H1 (cell line): ENCODE measurements around the gene KANTR. TPM values are rescaled to one million over a fixed set of nuclear protein-coding genes. Genes with fewer than 3 reads are reported as not detected.

Experiments used
- CTCF ChIA-PET: fragments of 300-600 bp; sonication (Branson Sonifier 250); formaldehyde crosslinking; loops from one replicate; lab custom pipeline; 2021; ENCODE audit not compliant: partially characterized antibody; lab: Charles Lee
- POLR2A ChIA-PET: fragments of 300-600 bp; sonication (Branson Sonifier 250); formaldehyde crosslinking; loops from one replicate; lab custom pipeline; 2021; ENCODE audit warnings: inconsistent platforms; ENCODE audit not compliant: partially characterized antibody; lab: Charles Lee
- DNase-seq, 2 experiments: peaks; one replicate each; pipeline versions ENCODE4 v3.0.0 to v3.0.0-alpha.2; 2010 to 2022; ENCODE audit warnings: low spot score in 2 of 2, low read depth in 1 of 2, mixed read lengths in 1 of 2
- FAIRE-seq: peaks from 2 replicates; lab custom pipeline; 2011; peaks lifted over from hg19 to GRCh38; lab: Jason Lieb, UNC
- H2AFZ ChIP-seq: 2 replicates; pipeline ENCODE4 v1.8.1; 2012; ENCODE audit warnings: low read length, inconsistent platforms
- H2AK5ac ChIP-seq: 2 replicates; pipeline ENCODE4 v1.6.1; 2013; ENCODE audit warnings: low read depth, low read length
- H2BK120ac ChIP-seq: replicated peaks from 2 replicates; pipeline ENCODE3; 2013; ENCODE audit warnings: low read depth, low read length, inconsistent platforms
- H2BK12ac ChIP-seq: 2 replicates; pipeline ENCODE4 v1.6.1; 2013; ENCODE audit warnings: low read depth, low read length
- H2BK15ac ChIP-seq: 2 replicates; pipeline ENCODE4 v1.6.1; 2013; ENCODE audit warnings: low read length
- H2BK20ac ChIP-seq: 2 replicates; pipeline ENCODE4 v1.6.1; 2013; ENCODE audit warnings: low read length
- H2BK5ac ChIP-seq: 2 replicates; pipeline ENCODE4 v1.6.1; 2013; ENCODE audit warnings: low read depth, low read length
- H3K14ac ChIP-seq: 2 replicates; pipeline ENCODE4 v1.6.1; 2013; ENCODE audit warnings: inconsistent platforms; ENCODE audit not compliant: insufficient read length
- H3K18ac ChIP-seq: 2 replicates; pipeline ENCODE4 v1.6.1; 2013; ENCODE audit warnings: low read length; ENCODE audit errors: extremely low read depth
- H3K23ac ChIP-seq: 2 replicates; pipeline ENCODE4 v1.6.1; 2013; ENCODE audit warnings: inconsistent platforms; ENCODE audit not compliant: insufficient read length
- H3K23me2 ChIP-seq: 2 replicates; pipeline ENCODE4 v1.6.1; 2013; ENCODE audit warnings: low read depth, low read length
- H3K27ac ChIP-seq: 2 replicates; pipeline ENCODE4 v1.6.1; 2011; ENCODE audit warnings: low read depth, low read length, inconsistent platforms
- H3K27me3 ChIP-seq, 4 experiments: replicated peaks in 1 of 4; 1 replicate in 1 of 4; 2 replicates in 3 of 4; pipeline versions ENCODE4 v1.6.1 to v1.8.1; 2011 to 2013; ENCODE audit warnings: low read length in 3 of 4, mild to moderate bottlenecking in 3 of 4, inconsistent platforms in 2 of 4, mixed read lengths in 2 of 4, moderate library complexity in 1 of 4; ENCODE audit not compliant: control insufficient read depth in 3 of 4, insufficient read depth in 3 of 4; ENCODE audit errors: extremely low read depth in 1 of 4
- H3K36me3 ChIP-seq, 4 experiments: 2 replicates each; pipeline versions ENCODE4 v1.6.1 to v1.8.1; 2011 to 2013; ENCODE audit warnings: mild to moderate bottlenecking in 4 of 4, low read length in 3 of 4, moderate library complexity in 2 of 4, control low read depth in 1 of 4, inconsistent platforms in 1 of 4; ENCODE audit not compliant: insufficient read depth in 4 of 4, control insufficient read depth in 2 of 4
- H3K4ac ChIP-seq: replicated peaks from 2 replicates; pipeline ENCODE3; 2013; ENCODE audit warnings: low read length, low read depth, mixed read lengths, inconsistent platforms; ENCODE audit not compliant: insufficient read length
- H3K4me1 ChIP-seq, 4 experiments: replicated peaks in 1 of 4; 1 replicate in 1 of 4; 2 replicates in 3 of 4; pipeline versions ENCODE4 v1.6.1 to v1.8.1; 2011 to 2013; ENCODE audit warnings: low read length in 3 of 4, inconsistent platforms in 2 of 4, mixed read lengths in 1 of 4; ENCODE audit not compliant: insufficient read depth in 4 of 4, control insufficient read depth in 3 of 4
- H3K4me2 ChIP-seq, 2 experiments: 2 replicates each; pipeline versions ENCODE4 v1.6.1 to v1.8.1; 2011 to 2013; ENCODE audit warnings: low read depth in 2 of 2, low read length in 2 of 2, control low read depth in 1 of 2, inconsistent platforms in 1 of 2, mild to moderate bottlenecking in 1 of 2; ENCODE audit not compliant: insufficient read depth in 1 of 2
- H3K4me3 ChIP-seq, 4 experiments: fragments of 200-600, 300-600 bp in 1 of 4; sonication (generic), shearing (Covaris generic), sonication (Bioruptor Twin) in 1 of 4; 2 replicates each; pipeline versions ENCODE4 v1.5.1 to v1.8.1; 2011 to 2016; ENCODE audit warnings: low read length in 4 of 4, low read depth in 3 of 4, control low read depth in 2 of 4, inconsistent platforms in 2 of 4, mild to moderate bottlenecking in 2 of 4, mixed read lengths in 1 of 4, moderate library complexity in 1 of 4; ENCODE audit not compliant: insufficient read depth in 2 of 4; ENCODE audit errors: extremely low read depth in 1 of 4
- H3K56ac ChIP-seq: replicated peaks from 2 replicates; pipeline ENCODE3; 2013; ENCODE audit warnings: low read depth, mild to moderate bottlenecking, mixed read lengths, low read length, inconsistent platforms; ENCODE audit not compliant: insufficient read length
- H3K79me1 ChIP-seq: 2 replicates; pipeline ENCODE4 v1.6.1; 2013; ENCODE audit warnings: low read depth, low read length, control low read depth
- H3K79me2 ChIP-seq, 2 experiments: 2 replicates each; pipeline versions ENCODE4 v1.6.1 to v1.8.1; 2012 to 2013; ENCODE audit warnings: low read length in 2 of 2, mild to moderate bottlenecking in 2 of 2, inconsistent platforms in 1 of 2; ENCODE audit not compliant: insufficient read depth in 2 of 2, control insufficient read depth in 1 of 2
- H3K9ac ChIP-seq, 4 experiments: replicated peaks in 1 of 4; 1 replicate in 1 of 4; 2 replicates in 3 of 4; pipeline versions ENCODE4 v1.6.1 to v1.8.1; 2011 to 2013; ENCODE audit warnings: low read depth in 3 of 4, low read length in 3 of 4, control low read depth in 2 of 4, mild to moderate bottlenecking in 2 of 4, moderate library complexity in 2 of 4, inconsistent platforms in 1 of 4; ENCODE audit errors: extremely low read depth in 1 of 4
- H3K9me3 ChIP-seq, 2 experiments: 2 replicates each; pipeline versions ENCODE4 v1.6.1 to v1.8.1; 2012 to 2013; ENCODE audit warnings: mild to moderate bottlenecking in 2 of 2, moderate library complexity in 2 of 2, control low read depth in 1 of 2, inconsistent platforms in 1 of 2, low read depth in 1 of 2, low read length in 1 of 2, mixed read lengths in 1 of 2; ENCODE audit not compliant: insufficient read depth in 2 of 2
- H4K20me1 ChIP-seq, 2 experiments: replicated peaks in 1 of 2; 2 replicates each; pipeline versions ENCODE3 to v1.8.1; 2011 to 2013; ENCODE audit warnings: inconsistent platforms in 2 of 2, low read length in 2 of 2, mild to moderate bottlenecking in 1 of 2; ENCODE audit not compliant: insufficient read depth in 2 of 2, control insufficient read depth in 1 of 2
- H4K5ac ChIP-seq: 2 replicates; pipeline ENCODE4 v1.6.1; 2013; ENCODE audit warnings: low read length, low read depth, mixed read lengths, inconsistent platforms; ENCODE audit not compliant: insufficient read length
- H4K8ac ChIP-seq: 2 replicates; pipeline ENCODE4 v1.8.0; 2013; ENCODE audit warnings: mild to moderate bottlenecking, moderate library complexity, low read length, inconsistent platforms; ENCODE audit not compliant: insufficient read depth; ENCODE audit errors: extremely low read depth
- H4K91ac ChIP-seq: replicated peaks from 2 replicates; pipeline ENCODE3; 2013; ENCODE audit warnings: low read length, mixed read lengths, inconsistent platforms; ENCODE audit not compliant: insufficient read length
- CBX5 ChIP-seq: fragments of 300-800, 300-1000 bp; sonication (generic); IDR thresholded peaks from 2 replicates; pipeline ENCODE4 v1.7.1; 2016; ENCODE audit warnings: antibody characterized with exemption, low read length, low read depth
- CBX8 ChIP-seq: fragments of 300-800, 300-1000 bp; sonication (generic); IDR thresholded peaks from 2 replicates; pipeline ENCODE4 v1.7.1; 2016; ENCODE audit warnings: low read depth, low read length, borderline replicate concordance
- CREB1 ChIP-seq: IDR thresholded peaks from 2 replicates; pipeline ENCODE4 v1.6.1; 2012; ENCODE audit warnings: inconsistent platforms
- EGR1 ChIP-seq: IDR thresholded peaks from 2 replicates; pipeline ENCODE4 v1.6.1; 2011; ENCODE audit warnings: low read depth, low read length, borderline replicate concordance
- JUN ChIP-seq: IDR thresholded peaks from 2 replicates; pipeline ENCODE4 v1.6.1; 2011; ENCODE audit warnings: low read depth, mild to moderate bottlenecking, improper control_type of control experiment, low read length
- KDM1A ChIP-seq: fragments of 200-600, 300-600 bp; sonication (generic); IDR thresholded peaks from 2 replicates; pipeline ENCODE4 v1.7.1; 2016; ENCODE audit warnings: mild to moderate bottlenecking, low read length, borderline replicate concordance
- KDM5A ChIP-seq: fragments of 200-600 bp; IDR thresholded peaks from 2 replicates; pipeline ENCODE4 v1.7.1; 2012; ENCODE audit warnings: mild to moderate bottlenecking, low read length, inconsistent platforms, mixed read lengths
- NANOG ChIP-seq: IDR thresholded peaks from 2 replicates; pipeline ENCODE4 v1.6.1; 2011; ENCODE audit warnings: low read length, low read depth, mild to moderate bottlenecking, inconsistent platforms; ENCODE audit not compliant: insufficient read depth, poor library complexity, severe bottlenecking
- POLR2A ChIP-seq, 2 experiments: IDR thresholded peaks; 1 replicate in 1 of 2; 2 replicates in 1 of 2; pipeline ENCODE4 v1.6.1; 2011; ENCODE audit warnings: low read depth in 2 of 2, low read length in 2 of 2, mild to moderate bottlenecking in 2 of 2; ENCODE audit errors: control extremely low read depth in 1 of 2
- SIN3A ChIP-seq, 2 experiments: IDR thresholded peaks in 1 of 2; conservative IDR thresholded peaks in 1 of 2; 2 replicates each; pipeline ENCODE4 v1.6.1; 2011 to 2012; ENCODE audit warnings: low read length in 2 of 2, improper control_type of control experiment in 1 of 2, low read depth in 1 of 2, mild to moderate bottlenecking in 1 of 2
- SIX5 ChIP-seq: IDR thresholded peaks from 2 replicates; pipeline ENCODE4 v1.6.1; 2011; ENCODE audit warnings: mild to moderate bottlenecking, low read depth, low read length
- TCF12 ChIP-seq: IDR thresholded peaks from 2 replicates; pipeline ENCODE4 v1.6.1; 2011; ENCODE audit warnings: low read depth, mild to moderate bottlenecking, low read length
- WGBS, 2 experiments: shearing (Covaris generic) in 1 of 2; methylation state at CpG; one replicate each; pipeline versions ENCODE4 v1.1.6 to v1.1.7; 2013 to 2015; ENCODE audit warnings: low lambda C conversion rate in 2 of 2, mixed read lengths in 2 of 2, inconsistent platforms in 1 of 2, low coverage in 1 of 2, missing lambda C conversion rate in 1 of 2; ENCODE audit not compliant: insufficient replicate concordance in 2 of 2, insufficient coverage in 1 of 2, insufficient read length in 1 of 2; ENCODE audit errors: extremely low coverage in 1 of 2, missing lambda C conversion rate in 1 of 2; 5-methylcytosine and 5-hydroxymethylcytosine counted together
- polyA plus RNA-seq, 7 experiments: library from polyadenylated mRNA; depleted of rRNA in 3 of 7; stranded (reverse) in 5 of 7; unstranded in 2 of 7; fragments of >200 nt in 5 of 7; fragments of 200-250 nt in 2 of 7; gene quantifications; 1 replicate in 5 of 7; 2 replicates in 1 of 7; 4 replicates in 1 of 7; pipeline versions ENCODE4 v1.2.1 to v1.2.3, GENCODE V29; 2011 to 2013; ENCODE audit warnings: missing spikeins in 2 of 7, mixed read lengths in 2 of 7
- total RNA-seq: library from RNA; stranded (reverse); fragmentation: NEBNext Ultra II Directional; extraction: Animal tissue kit (Norgen Biotek cat#: 25700); gene quantifications from 2 replicates; pipeline ENCODE4 v1.2.1, GENCODE V29; 2021
- TF ChIP-seq, protein P1 (sequence below): IDR thresholded peaks from 2 replicates; pipeline ENCODE4 v1.6.1; 2012; ENCODE audit warnings: inconsistent platforms
- TF ChIP-seq, protein P2 (sequence below): IDR thresholded peaks from 2 replicates; pipeline ENCODE4 v1.6.1; 2012; ENCODE audit warnings: inconsistent platforms

The KANTR gene
- total and polyA plus RNA-seq, 2 of the 8 experiments (the other 6 are each of a cell fraction or from before 2014, with no cell fraction given): 7.7 to 9.5 TPM

- Histone ChIP-seq H3K9ac (no peak overlapping the region), H2BK15ac (no peak overlapping the region), H3K23ac (no peak overlapping the region), H2AK5ac (no peak overlapping the region), H3K79me2 (no peaks in the 10 kb centered on the region), H3K18ac (no peak overlapping the region), H3K27ac (no peak overlapping the region), H4K91ac (no peak overlapping the region), H3K79me1 (no peaks in the 10 kb centered on the region), H2BK12ac (no peak overlapping the region), H2BK120ac (no peak overlapping the region), H3K4me3 (no peak overlapping the region), H4K20me1 (no peaks in the 10 kb centered on the region), H2BK5ac (no peak overlapping the region), H3K9me3 (no peaks in the 10 kb centered on the region), H3K4me1 (peaks cover 0 to 4% (median 1%) of the 10 kb centered on the region in 4 experiments; a peak in 3 of 7 replicates), H2AFZ (no peak overlapping the region), H3K27me3 (no peaks in the 10 kb centered on the region), H3K36me3 (no peaks in the 10 kb centered on the region), H4K8ac (no peak overlapping the region), H3K14ac (no peak overlapping the region), H3K23me2 (peaks cover 2% of the 10 kb centered on the region; the same call in 1 of the 2 replicates), H3K4ac (no peak overlapping the region), H3K56ac (no peak overlapping the region), H3K4me2 (no peak overlapping the region), H2BK20ac (no peak overlapping the region), H4K5ac (no peak overlapping the region)
- DNase-seq (no peak), FAIRE-seq (no peak)
- POLR2A ChIA-PET: interaction anchor here (1.0 kb wide), 1 partner anchor 9 kb away, joined by 3 read pairs; no protein-coding TSS in a partner anchor
- 96% methylated on average over 17 of the region's 21 CpGs; no CpG with 5 or more reads in 1 of the 2 experiments for WGBS, 2 experiments
- CTCF ChIA-PET: no interaction called here
- no peak for TF ChIP-seq KDM5A
- TF ChIP-seq, protein P1, sequence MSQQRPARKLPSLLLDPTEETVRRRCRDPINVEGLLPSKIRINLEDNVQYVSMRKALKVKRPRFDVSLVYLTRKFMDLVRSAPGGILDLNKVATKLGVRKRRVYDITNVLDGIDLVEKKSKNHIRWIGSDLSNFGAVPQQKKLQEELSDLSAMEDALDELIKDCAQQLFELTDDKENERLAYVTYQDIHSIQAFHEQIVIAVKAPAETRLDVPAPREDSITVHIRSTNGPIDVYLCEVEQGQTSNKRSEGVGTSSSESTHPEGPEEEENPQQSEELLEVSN: no peak
- no peak for TF ChIP-seq CBX8
- no peak for TF ChIP-seq POLR2A (IDR thresholded peaks at IDR 0.05; ENCODE audit: control extremely low read depth in 1 of 2, low read depth in 2 of 2, low read length in 2 of 2)
- no peak for TF ChIP-seq KDM1A
- no peak for TF ChIP-seq CBX5
- no peak for TF ChIP-seq SIX5
- TF ChIP-seq, protein P2, sequence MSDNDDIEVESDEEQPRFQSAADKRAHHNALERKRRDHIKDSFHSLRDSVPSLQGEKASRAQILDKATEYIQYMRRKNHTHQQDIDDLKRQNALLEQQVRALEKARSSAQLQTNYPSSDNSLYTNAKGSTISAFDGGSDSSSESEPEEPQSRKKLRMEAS: no peak
- TF ChIP-seq CREB1: no peak
- TF ChIP-seq JUN: no peak
- no peak for TF ChIP-seq SIN3A (conservative IDR thresholded peaks at IDR 0.05 in 1 of 2, IDR thresholded peaks at IDR 0.05 in 1 of 2; ENCODE audit: low read depth in 1 of 2, low read length in 2 of 2)
- TF ChIP-seq TCF12: no peak
- TF ChIP-seq NANOG: no peak
- TF ChIP-seq EGR1: no peak
Observed at GRCh38 chrX:53076671-53077070, 17.3 kb upstream of the KANTR start.
